Motor neuron (in vitro differentiated cells): ENCODE results near the gene ATP13A4. TPM values are rescaled to one million over a fixed set of nuclear protein-coding genes. Genes with fewer than 3 reads are reported as not detected.

Experiments
- ATAC-seq, 8 experiments: fragments of 200-7000 bp; cut with Tn5 transposase; replicated peaks in 6 of 8; 2 replicates each; pipeline ENCODE4 v1.8.0; 2021; ENCODE audit warnings: mild to moderate bottlenecking in 8 of 8, moderate library complexity in 8 of 8
- H3K27ac ChIP-seq, 2 donors: fragments of 250-450 bp; sonication (Bioruptor Pico); 2 replicates each; pipeline ENCODE4 v1.9.0; 2021; ENCODE audit warnings: antibody characterized with exemption in 2 of 2, mild to moderate bottlenecking in 2 of 2, moderate library complexity in 1 of 2
- H3K4me1 ChIP-seq, 2 donors: fragments of 250-450 bp; sonication (Bioruptor Pico); replicated peaks in 1 of 2; 2 replicates each; pipeline ENCODE4 v1.6.1; 2021; ENCODE audit warnings: antibody characterized with exemption in 2 of 2, mild to moderate bottlenecking in 2 of 2, moderate library complexity in 1 of 2
- H3K4me3 ChIP-seq, 5 donors: fragments of 250-450 bp; sonication (Bioruptor Pico); 2 replicates each; pipeline ENCODE4 v1.9.0; 2021; ENCODE audit warnings: antibody characterized with exemption in 5 of 5, mild to moderate bottlenecking in 5 of 5, moderate library complexity in 4 of 5
- WGBS, 10 experiments: fragments of 450-650 bp; shearing (Covaris generic); methylation state at CpG; one replicate each; pipeline ENCODE4 v1.0.0; 2022; 5-methylcytosine and 5-hydroxymethylcytosine counted together
- in situ Hi-C, 9 experiments: fragments of 400-800 bp; cut with MboI; loops; one replicate each; pipeline ENCODE4 v1.15.0; 2021; ENCODE audit warnings: low sequenced_read_pairs in 9 of 9, low pct_unique_long_range_greater_than_20kb in 2 of 9; ENCODE audit not compliant: unreplicated experiment in 9 of 9
- total RNA-seq, 8 experiments: library from RNA; unstranded; fragments of 300-600 nt; gene quantifications; 2 replicates each; pipeline versions ENCODE4 v1.2.3 to v1.2.4, GENCODE V29; 2022

Gene ATP13A4, protein sequence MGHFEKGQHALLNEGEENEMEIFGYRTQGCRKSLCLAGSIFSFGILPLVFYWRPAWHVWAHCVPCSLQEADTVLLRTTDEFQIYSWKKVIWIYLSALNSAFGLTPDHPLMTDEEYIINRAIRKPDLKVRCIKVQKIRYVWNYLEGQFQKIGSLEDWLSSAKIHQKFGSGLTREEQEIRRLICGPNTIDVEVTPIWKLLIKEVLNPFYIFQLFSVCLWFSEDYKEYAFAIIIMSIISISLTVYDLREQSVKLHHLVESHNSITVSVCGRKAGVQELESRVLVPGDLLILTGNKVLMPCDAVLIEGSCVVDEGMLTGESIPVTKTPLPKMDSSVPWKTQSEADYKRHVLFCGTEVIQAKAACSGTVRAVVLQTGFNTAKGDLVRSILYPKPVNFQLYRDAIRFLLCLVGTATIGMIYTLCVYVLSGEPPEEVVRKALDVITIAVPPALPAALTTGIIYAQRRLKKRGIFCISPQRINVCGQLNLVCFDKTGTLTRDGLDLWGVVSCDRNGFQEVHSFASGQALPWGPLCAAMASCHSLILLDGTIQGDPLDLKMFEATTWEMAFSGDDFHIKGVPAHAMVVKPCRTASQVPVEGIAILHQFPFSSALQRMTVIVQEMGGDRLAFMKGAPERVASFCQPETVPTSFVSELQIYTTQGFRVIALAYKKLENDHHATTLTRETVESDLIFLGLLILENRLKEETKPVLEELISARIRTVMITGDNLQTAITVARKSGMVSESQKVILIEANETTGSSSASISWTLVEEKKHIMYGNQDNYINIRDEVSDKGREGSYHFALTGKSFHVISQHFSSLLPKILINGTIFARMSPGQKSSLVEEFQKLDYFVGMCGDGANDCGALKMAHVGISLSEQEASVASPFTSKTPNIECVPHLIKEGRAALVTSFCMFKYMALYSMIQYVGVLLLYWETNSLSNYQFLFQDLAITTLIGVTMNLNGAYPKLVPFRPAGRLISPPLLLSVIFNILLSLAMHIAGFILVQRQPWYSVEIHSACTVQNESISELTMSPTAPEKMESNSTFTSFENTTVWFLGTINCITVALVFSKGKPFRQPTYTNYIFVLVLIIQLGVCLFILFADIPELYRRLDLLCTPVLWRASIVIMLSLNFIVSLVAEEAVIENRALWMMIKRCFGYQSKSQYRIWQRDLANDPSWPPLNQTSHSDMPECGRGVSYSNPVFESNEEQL
- total RNA-seq: 1 to 10 TPM in 3 of 8 experiments, under 1 TPM in 4, not detected in 1; 0.20 to 5.6 (median 0.92) TPM

DNA sequence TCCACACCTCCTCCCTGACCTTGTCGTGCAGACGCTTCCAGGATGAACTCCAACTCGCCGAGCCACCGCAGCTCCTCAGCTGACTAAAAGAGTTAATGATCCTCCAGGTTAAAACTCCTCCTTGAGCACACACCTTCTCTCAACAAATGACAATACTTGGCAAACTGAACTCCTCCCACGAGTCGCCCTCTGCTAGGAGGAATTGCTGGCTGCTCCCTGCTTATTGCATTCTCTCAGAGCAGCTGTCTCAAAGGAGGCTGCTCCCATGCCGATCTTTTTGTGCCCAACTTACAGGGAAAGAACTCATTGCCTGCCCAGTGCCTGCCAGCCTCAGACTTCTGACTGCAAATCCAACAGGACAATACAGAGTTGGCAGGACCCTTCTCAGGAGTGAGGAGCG, at the start of gene ATP13A4:
Gene ATP13A4, minus strand, starts transcription at position 85 of the 400 bp plus-strand sequence. CDS start 96 bp downstream, outside the sequence.
- ATAC-seq: no peak
- 0 to 100% (median 59%) methylated on average over 1 to 8 of the region's 9 CpGs; no CpG with 5 or more reads in 2 of the 10 experiments for WGBS, 10 experiments
- Histone ChIP-seq H3K4me3 (no peak within 1 kb of the TSS), H3K4me1 (peaks cover 0 to 4% of the 10 kb centered on the region in 2 donors), H3K27ac (no peak within 1 kb of the TSS)
- in situ Hi-C loops: loop anchor here in 8 of 9 experiments (25.0 kb wide), 5 partner anchors 93 to 993 kb away; no protein-coding TSS in a partner anchor

DNA sequence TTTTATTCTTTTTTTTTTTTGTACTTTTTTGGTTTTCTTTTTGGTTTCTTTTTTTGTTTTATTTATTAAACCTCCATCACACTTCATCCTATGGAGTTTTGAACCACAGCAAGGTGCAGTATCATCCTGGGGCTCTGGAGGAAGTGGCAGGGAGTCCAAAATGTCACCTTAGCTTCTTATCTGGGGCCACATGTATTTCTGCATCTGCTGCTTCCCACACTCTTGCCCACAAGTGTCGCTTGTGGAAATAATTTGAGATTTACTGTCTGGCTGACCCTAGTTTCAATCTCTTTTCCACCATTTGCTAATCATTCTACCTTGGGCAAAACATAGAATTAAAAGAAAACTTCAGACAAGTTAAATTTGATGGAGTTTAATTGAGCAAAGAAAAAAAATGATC, 44.7 kb upstream of the ATP13A4 start:
- in situ Hi-C loops: no loop called here
- WGBS, 10 experiments: 91 to 100% (median 100%) methylated on average over 1 of the region's 1 CpG; no CpG with 5 or more reads in 2 of the 10 experiments
- ATAC-seq: no peak
- H3K4me3 ChIP-seq: no peak overlapping the region
- H3K4me1 ChIP-seq: peaks cover 1 to 14% of the 10 kb centered on the region in 2 donors
- no peak overlapping the region for H3K27ac ChIP-seq

DNA sequence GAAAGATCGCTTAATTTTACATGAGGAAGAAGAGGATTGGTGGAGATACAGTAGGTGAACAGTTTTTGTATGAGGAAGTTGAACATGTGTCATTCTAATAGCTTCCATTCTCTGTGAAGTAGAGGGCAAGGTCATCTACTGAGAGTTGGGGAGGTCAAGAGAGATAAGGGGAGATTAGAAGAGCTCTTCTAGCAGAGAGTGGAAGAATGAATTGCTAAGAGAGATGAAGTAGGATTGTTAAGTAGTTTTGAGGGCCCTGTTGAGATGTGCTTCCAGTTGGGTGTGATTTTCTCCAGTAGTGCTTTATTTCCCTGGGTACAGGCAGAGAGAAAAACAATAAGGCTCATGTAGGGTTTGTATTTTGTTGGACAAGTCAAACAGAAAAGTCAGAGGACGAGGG, 43.5 kb upstream of the ATP13A4 start:
- 83 to 100% (median 100%) methylated on average over 1 to 2 of the region's 2 CpGs for WGBS, 10 experiments
- in situ Hi-C loops: no loop called here
- no peak overlapping the region for H3K27ac ChIP-seq
- H3K4me1 ChIP-seq: peaks cover 5 to 17% of the 10 kb centered on the region in 2 donors
- ATAC-seq: no peak
- no peak overlapping the region for H3K4me3 ChIP-seq

DNA sequence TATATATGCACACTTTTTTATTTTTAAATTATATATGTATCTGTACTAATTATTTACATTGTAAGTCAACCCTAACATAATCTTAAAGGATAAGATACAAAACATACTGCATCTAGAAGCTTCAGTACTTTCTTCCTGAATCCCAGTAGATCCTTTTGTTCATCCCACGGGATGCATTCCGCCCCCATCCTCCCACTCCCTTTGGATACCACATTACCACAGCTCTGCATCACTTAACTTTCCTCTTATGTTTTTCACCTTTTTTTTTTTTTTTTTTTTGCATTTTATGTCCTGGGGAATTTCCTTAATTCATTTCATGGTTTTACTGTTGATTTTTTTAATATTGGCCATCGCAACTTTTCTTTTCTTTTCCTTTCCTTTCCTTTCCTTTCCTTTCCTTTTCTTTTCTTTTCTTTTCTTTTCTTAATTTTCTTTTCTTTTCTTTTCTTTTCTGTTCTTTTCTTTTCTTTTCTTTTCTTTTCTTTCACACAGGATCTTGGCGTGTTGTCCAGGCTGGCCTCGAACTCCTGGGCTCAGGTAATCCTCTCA, 41.3 kb upstream of the ATP13A4 start:
- WGBS, 10 experiments: 79 to 100% (median 86%) methylated on average over 3 to 5 of the region's 5 CpGs; no CpG with 5 or more reads in 1 of the 10 experiments
- in situ Hi-C loops: no loop called here
- Histone ChIP-seq H3K4me3 (no peak overlapping the region), H3K27ac (no peak overlapping the region), H3K4me1 (peaks cover 10 to 23% of the 10 kb centered on the region in 2 donors)
- no peak for ATAC-seq

GRCh38 chr3:193594946-193595689, 40.4 kb upstream of the ATP13A4 start:
- Histone ChIP-seq H3K27ac (no peak overlapping the region), H3K4me1 (peaks cover 10 to 23% of the 10 kb centered on the region in 2 donors), H3K4me3 (peak overlapping the region in 3 of 5 donors; percentile 3 to 96 (median 65))
- no peak for ATAC-seq
- in situ Hi-C loops: no loop called here
- 0 to 90% (median 57%) methylated on average over 1 of the region's 1 CpG; no CpG with 5 or more reads in 1 of the 10 experiments for WGBS, 10 experiments

- Histone ChIP-seq H3K4me3 (peak overlapping the region; percentile 65 to 96 (median 76)), H3K27ac (peak overlapping the region; percentile 81 to 84), H3K4me1 (peaks cover 10 to 23% of the 10 kb centered on the region in 2 donors)
- 0 to 3% (median 0%) methylated on average over 1 to 8 of the region's 11 CpGs; no CpG with 5 or more reads in 2 of the 10 experiments for WGBS, 10 experiments
- in situ Hi-C loops: no loop called here
- ATAC-seq: peak in 5 of 8 experiments; percentile 0 to 2 (median 1)
These were observed 39.0 kb upstream of the ATP13A4 start for GRCh38 chr3:193593668-193594030.

DNA sequence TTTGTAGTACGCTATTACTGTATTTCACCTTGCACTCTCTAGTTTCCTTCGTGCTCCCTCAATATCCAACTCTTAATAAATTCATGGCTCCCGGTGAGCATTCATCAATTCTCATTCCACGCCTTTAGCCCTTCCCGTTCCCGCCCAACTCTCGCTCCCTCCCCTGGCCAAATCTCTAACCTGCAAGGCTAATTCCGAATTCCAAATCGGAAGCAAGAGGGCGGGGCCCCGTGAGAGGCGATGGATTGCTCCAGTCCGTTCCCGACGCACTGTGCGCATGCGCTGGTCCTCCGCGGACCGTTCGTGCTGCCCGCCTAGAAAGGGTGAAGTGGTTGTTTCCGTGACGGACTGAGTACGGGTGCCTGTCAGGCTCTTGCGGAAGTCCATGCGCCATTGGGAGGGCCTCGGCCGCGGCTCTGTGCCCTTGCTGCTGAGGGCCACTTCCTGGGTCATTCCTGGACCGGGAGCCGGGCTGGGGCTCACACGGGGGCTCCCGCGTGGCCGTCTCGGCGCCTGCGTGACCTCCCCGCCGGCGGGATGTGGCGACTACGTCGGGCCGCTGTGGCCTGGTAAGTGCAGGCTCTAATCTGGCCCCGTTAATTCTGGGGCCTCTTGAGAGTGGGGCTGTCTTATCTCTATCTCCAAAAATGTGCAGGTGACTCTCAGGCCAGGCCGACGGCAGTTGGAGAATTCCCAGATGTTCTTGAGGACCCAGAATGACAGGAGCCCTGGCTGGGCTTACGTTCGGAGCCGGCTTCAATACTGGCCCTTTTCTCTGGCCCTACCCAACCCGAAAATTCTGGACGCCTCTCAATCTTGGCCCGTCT, 38.4 kb upstream of the ATP13A4 start, which contains the start of gene OPA1:
Gene OPA1, plus strand, starts transcription at position 368 of the 827 bp plus-strand sequence. Its CDS starts 170 bp downstream, at position 538.
- peak; percentile 91 to 97 (median 94) for ATAC-seq
- Histone ChIP-seq H3K4me1 (peaks cover 10 to 23% of the 10 kb centered on the region in 2 donors), H3K27ac (peak within 1 kb of the TSS; percentile 81 to 84), H3K4me3 (peak within 1 kb of the TSS; percentile 65 to 96 (median 76))
- 0 to 3% (median 2%) methylated on average over 2 to 42 of the region's 55 CpGs; no CpG with 5 or more reads in 3 of the 10 experiments for WGBS, 10 experiments
- in situ Hi-C loops: no loop called here

GRCh38 chr3:193590088-193590856, 35.6 kb upstream of the ATP13A4 start:
- 38 to 100% (median 88%) methylated on average over 1 to 5 of the region's 6 CpGs for WGBS, 10 experiments
- H3K4me3 ChIP-seq: no peak overlapping the region
- no peak overlapping the region for H3K27ac ChIP-seq
- peak in 1 of 8 experiments; percentile 1 for ATAC-seq
- peaks cover 10 to 18% of the 10 kb centered on the region in 2 donors for H3K4me1 ChIP-seq
- in situ Hi-C loops: no loop called here

DNA sequence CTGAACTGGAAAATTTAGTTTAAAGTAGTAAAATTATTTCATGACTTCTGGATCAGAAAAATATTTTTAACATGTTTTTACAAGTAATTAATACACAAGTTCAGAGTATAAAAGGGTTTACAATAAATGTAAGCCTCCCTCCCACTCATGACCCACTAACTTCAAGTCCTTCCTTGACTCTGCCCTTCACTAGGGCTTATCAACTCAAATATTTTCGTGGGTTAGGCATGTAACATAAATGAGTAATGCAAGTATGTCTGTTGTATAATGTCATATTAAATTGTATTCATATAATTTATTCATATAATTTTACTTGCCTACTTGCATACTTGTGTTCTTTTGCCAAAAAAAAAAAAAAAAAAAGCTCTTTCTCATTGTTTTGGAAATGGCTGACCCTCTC, 34.9 kb upstream of the ATP13A4 start:
- in situ Hi-C loops: no loop called here
- H3K27ac ChIP-seq: no peak overlapping the region

DNA sequence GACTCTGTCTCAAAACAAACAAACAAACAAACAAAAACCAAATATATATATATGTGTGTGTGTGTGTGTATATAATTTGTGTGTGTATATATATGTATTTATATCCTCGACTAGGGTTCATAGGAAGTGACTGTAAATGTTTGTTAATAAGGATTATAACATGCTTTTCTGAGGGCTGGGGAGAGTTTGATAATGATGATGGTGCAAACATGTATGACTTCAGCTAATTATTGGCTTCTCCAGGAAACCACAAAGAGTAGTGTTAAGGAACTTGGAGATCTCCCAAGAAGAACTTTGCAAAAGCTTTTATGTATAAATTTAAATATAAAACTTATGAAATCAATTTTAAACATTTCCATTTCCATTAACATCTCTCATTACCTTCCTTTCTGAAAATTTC, 34.4 kb upstream of the ATP13A4 start:
- 11 to 88% (median 80%) methylated on average over 1 of the region's 1 CpG; no CpG with 5 or more reads in 1 of the 10 experiments for WGBS, 10 experiments
- no peak for ATAC-seq
- Histone ChIP-seq H3K4me3 (no peak overlapping the region), H3K27ac (no peak overlapping the region), H3K4me1 (peaks cover 6% of the 10 kb centered on the region in 2 donors)
- in situ Hi-C loops: no loop called here

More for the DNA sequence above, 34.9 kb upstream of the ATP13A4 start:
- WGBS, 10 experiments: 0 to 91% (median 23%) methylated on average over 1 of the region's 1 CpG
- ATAC-seq: no peak
- peaks cover 10 to 11% of the 10 kb centered on the region in 2 donors for H3K4me1 ChIP-seq
- H3K4me3 ChIP-seq: no peak overlapping the region
